ENCODE data around the gene TOR1A.

Gene TOR1A

DNA sequence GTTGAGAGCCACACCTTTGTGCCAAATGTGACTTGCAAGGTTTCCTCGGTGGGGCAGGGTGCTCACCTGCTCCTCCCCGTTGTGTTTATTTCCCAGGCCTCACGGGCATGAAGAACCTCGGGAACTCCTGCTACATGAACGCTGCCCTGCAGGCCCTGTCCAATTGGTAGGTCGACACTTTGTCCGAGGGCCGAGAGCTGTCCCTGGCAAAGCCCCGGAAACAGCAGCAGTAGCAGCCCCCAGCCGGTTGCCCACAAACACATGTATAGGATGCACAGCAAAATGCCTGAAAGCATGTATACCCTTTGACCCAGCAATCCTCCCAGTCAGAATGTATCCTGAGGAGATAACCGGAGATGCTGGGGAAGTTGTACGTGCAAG is 37.5 kb upstream of the TOR1A start:
- Mint-ChIP-seq H3K4me1 (peaks cover 28% of the 10 kb centered on the region), H3K36me3 (ENCODE audit: low read depth) (peaks cover 44% of the 10 kb centered on the region), H3K9me3 (no peaks in the 10 kb centered on the region), H3K27me3 (ENCODE audit: low read depth, poor library complexity) (peaks cover 6% of the 10 kb centered on the region), H3K4me3 (no peak overlapping the region), H3K27ac (no peak overlapping the region)
- no peak for DNase-seq
- TF ChIP-seq, protein P1, sequence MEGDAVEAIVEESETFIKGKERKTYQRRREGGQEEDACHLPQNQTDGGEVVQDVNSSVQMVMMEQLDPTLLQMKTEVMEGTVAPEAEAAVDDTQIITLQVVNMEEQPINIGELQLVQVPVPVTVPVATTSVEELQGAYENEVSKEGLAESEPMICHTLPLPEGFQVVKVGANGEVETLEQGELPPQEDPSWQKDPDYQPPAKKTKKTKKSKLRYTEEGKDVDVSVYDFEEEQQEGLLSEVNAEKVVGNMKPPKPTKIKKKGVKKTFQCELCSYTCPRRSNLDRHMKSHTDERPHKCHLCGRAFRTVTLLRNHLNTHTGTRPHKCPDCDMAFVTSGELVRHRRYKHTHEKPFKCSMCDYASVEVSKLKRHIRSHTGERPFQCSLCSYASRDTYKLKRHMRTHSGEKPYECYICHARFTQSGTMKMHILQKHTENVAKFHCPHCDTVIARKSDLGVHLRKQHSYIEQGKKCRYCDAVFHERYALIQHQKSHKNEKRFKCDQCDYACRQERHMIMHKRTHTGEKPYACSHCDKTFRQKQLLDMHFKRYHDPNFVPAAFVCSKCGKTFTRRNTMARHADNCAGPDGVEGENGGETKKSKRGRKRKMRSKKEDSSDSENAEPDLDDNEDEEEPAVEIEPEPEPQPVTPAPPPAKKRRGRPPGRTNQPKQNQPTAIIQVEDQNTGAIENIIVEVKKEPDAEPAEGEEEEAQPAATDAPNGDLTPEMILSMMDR (IDR thresholded peaks at IDR 0.05) = no peak

DNA sequence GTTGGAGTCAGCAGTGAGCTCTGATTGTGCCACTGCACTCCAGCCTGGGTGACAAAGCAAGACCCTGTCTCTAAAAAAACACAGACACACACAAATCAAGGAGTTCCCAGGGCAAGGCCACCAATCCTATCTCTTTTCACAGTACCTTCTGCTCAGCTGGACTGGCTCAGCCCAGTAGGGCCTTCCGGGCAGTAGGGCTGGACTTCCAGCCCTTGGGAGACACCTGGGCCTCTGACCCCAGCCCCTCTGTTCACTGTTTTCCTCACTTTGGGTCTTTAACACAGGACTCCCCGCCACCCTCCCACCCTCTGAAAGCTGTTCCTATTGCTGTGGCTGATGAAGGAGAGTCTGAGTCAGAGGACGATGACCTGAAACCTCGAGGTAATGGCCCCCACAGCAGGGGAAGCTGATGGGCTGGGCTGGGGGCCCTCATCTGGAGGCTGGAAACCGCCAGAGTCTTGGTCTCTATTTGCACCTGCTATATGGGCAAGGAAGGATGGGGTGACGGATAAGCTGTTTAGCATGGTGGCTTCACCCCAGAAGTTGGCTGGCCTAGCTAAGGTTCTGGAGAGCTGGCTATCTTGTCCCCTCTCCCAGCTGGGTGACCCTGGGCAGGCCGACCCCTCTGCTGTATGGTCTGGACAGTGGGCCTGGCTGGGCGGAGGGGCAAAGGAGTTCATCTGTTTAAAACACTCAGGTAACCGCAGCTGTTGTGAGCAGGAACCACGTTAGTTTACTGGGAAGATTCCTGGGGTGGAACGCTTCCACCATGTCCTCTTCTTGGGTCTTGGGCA is 36.9 kb upstream of the TOR1A start:
- TF ChIP-seq, protein P1 (IDR thresholded peaks at IDR 0.05) = no peak
- Mint-ChIP-seq H3K27me3 (ENCODE audit: low read depth, poor library complexity) (peaks cover 6% of the 10 kb centered on the region), H3K9me3 (no peaks in the 10 kb centered on the region), H3K27ac (no peak overlapping the region), H3K4me3 (no peak overlapping the region), H3K36me3 (ENCODE audit: low read depth) (peaks cover 46% of the 10 kb centered on the region), H3K4me1 (peaks cover 23% of the 10 kb centered on the region)
- no peak for DNase-seq

DNA sequence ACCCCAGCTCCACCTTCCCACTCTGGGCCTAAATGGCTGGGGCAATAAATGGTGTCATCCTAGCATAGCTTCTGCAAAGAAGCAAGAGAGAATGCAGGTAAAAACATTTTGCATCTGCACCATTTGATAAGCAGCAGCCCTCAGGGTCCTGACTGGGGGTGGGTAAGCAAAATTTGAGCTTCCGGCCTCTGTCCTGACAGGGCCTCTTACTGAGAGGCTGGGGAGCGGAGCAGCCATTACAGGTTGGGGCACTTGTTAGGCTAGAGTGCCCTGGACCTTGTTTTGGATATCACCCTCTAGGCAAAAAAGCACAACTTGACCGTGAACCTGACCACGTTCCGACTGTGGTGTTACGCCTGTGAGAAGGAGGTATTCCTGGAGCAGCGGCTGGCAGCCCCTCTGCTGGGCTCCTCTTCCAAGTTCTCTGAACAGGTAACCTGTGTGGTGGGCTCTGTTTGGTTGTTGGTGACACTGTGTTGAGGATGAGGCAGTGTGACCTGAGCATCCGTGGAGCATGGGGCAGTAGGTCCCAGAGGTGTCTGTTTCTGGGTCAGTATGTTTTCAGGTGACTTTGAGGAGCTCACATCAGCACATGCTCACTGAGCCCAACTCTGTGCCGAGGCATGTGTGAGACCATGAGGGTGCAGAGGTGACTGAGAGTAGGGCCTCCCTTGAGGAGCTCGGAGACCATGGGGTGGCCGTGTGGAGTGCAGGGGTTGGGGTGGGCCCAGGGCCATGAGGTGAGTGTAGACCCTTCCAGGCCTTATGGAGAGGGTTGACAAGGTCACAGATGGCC is 34.4 kb upstream of the TOR1A start:
- Mint-ChIP-seq H3K27ac (peak overlapping the region; percentile 15), H3K9me3 (no peaks in the 10 kb centered on the region), H3K4me3 (no peak overlapping the region), H3K27me3 (ENCODE audit: low read depth, poor library complexity) (peaks cover under 1% of the 10 kb centered on the region), H3K4me1 (peaks cover 13% of the 10 kb centered on the region), H3K36me3 (ENCODE audit: low read depth) (peaks cover 54% of the 10 kb centered on the region)
- TF ChIP-seq, protein P1 (IDR thresholded peaks at IDR 0.05) = no peak
- no peak for DNase-seq

DNA sequence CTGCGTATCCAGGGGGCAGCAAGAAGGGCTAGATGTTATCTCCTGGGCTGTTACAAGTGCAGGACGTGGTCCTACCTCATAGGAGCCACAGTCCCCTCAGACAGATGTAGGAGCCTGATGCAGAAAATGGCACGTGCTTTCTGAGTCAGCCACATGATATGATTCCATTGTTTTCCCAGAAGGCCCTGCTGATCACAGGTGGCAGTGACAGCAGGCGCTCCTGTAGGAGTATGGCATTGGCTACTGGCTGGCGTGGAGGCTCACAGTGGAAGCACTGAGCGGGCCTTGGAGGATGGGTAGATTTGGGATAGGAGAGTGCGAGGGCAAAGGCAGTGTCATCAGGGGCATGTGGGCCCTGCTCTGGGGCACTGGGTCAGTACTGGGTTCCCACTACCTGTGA is 33.3 kb upstream of the TOR1A start:
- DNase-seq = no peak
- Mint-ChIP-seq H3K4me1 (peaks cover 9% of the 10 kb centered on the region), H3K36me3 (ENCODE audit: low read depth) (peaks cover 55% of the 10 kb centered on the region), H3K27me3 (ENCODE audit: low read depth, poor library complexity) (no peaks in the 10 kb centered on the region), H3K4me3 (no peak overlapping the region), H3K9me3 (no peaks in the 10 kb centered on the region), H3K27ac (no peak overlapping the region)
- TF ChIP-seq, protein P1 (IDR thresholded peaks at IDR 0.05) = no peak

DNA sequence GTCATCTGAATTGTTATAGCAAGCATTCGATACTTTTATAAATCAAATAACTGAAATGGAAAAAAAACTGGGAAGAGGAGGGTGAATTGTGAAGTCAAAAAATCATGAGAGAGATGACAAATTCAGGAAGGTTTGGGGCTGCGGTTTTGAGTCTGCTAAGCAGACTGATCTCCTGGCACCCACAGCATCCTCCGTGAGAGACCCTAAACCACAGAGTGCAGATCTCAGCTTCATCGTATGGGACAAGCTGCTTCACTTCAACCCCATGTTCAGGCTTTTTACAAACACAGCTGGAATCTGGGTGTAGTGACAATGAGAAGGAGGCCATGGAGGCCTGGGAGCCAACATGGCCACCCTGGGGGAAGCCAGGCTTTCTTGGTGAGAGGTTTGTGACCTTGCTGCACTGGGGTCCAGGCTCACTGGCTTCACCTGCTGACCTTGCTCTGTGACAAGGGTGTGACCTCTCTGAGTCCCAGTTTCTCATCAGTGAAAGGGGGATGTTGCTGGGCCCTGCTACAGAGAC is 30.7 kb upstream of the TOR1A start:
- no peak for DNase-seq
- H3K4me3 Mint-ChIP-seq = no peak overlapping the region

More for the DNA sequence above, 30.7 kb upstream of the TOR1A start:
- H3K27me3 Mint-ChIP-seq (ENCODE audit: low read depth, poor library complexity) = no peaks in the 10 kb centered on the region
- H3K4me1 Mint-ChIP-seq = peaks cover 20% of the 10 kb centered on the region
- peaks cover 64% of the 10 kb centered on the region for H3K36me3 Mint-ChIP-seq (ENCODE audit: low read depth)
- TF ChIP-seq, protein P1 (IDR thresholded peaks at IDR 0.05) = no peak
- no peaks in the 10 kb centered on the region for H3K9me3 Mint-ChIP-seq
- no peak overlapping the region for H3K27ac Mint-ChIP-seq

All from nephron progenitor cell (in vitro differentiated cells).